ENCODE data around the gene RFC4. TPM values are rescaled to one million over a fixed set of nuclear protein-coding genes. Genes with fewer than 3 reads are reported as not detected.
A peak's percentile ranks its signal among the peaks of the same experiment; 100 is the strongest.
"Not testable (repeated sequence)": the region's sequence is repeated elsewhere in the genome, so short reads cannot be mapped to it uniquely, and the experiment has no call there.

Gene RFC4
- polyA plus RNA-seq (ENCODE audit: insufficient read length in 3 of 3) = 10 to 100 TPM; 44.0 to 58.3 (median 54.9) TPM

- peak; percentile 72 to 80 (median 78) for DNase-seq (ENCODE audit: low read depth in 3 of 3, low spot score in 2 of 3)
Measured at GRCh38 chr3:186806089-186807055, at the start of gene RFC4. Gene RFC4 (minus strand): TSS chr3:186806482. CDS start chr3:186804713, 1,769 bp downstream.

GRCh38 chr3:186854954-186855353, 48.7 kb upstream of the RFC4 start:
- no peak for DNase-seq (ENCODE audit: low read depth in 3 of 3, low spot score in 2 of 3)

- DNase-seq (ENCODE audit: low read depth in 3 of 3, low spot score in 2 of 3) = no peak
Measured at GRCh38 chr3:186854146-186854545, 47.9 kb upstream of the RFC4 start.

GRCh38 chr3:186852994-186853393, 46.7 kb upstream of the RFC4 start:
- DNase-seq (ENCODE audit: low read depth in 3 of 3, low spot score in 2 of 3) = no peak

GRCh38 chr3:186851835-186852234, 45.6 kb upstream of the RFC4 start:
- not testable (repeated sequence) for DNase-seq (ENCODE audit: low read depth in 3 of 3, low spot score in 2 of 3)

GRCh38 chr3:186849374-186849975, 43.2 kb upstream of the RFC4 start:
- no peak for DNase-seq (ENCODE audit: low read depth in 3 of 3, low spot score in 2 of 3)

GRCh38 chr3:186847437-186847836, 41.2 kb upstream of the RFC4 start:
- DNase-seq (ENCODE audit: low read depth in 3 of 3, low spot score in 2 of 3) = no peak

GRCh38 chr3:186845756-186846155, 39.5 kb upstream of the RFC4 start:
- DNase-seq (ENCODE audit: low read depth in 3 of 3, low spot score in 2 of 3) = no peak

GRCh38 chr3:186844908-186845307, 38.6 kb upstream of the RFC4 start:
- no peak for DNase-seq (ENCODE audit: low read depth in 3 of 3, low spot score in 2 of 3)

- no peak for DNase-seq (ENCODE audit: low read depth in 3 of 3, low spot score in 2 of 3)
Measured at GRCh38 chr3:186843039-186843432, 36.8 kb upstream of the RFC4 start.

- DNase-seq (ENCODE audit: low read depth in 3 of 3, low spot score in 2 of 3) = no peak
Measured at GRCh38 chr3:186842426-186843038, 36.2 kb upstream of the RFC4 start, which contains the start of gene ADIPOQ. Gene ADIPOQ (plus strand): TSS chr3:186842710. CDS start chr3:186853059, 10,349 bp downstream.

- no peak for DNase-seq (ENCODE audit: low read depth in 3 of 3, low spot score in 2 of 3)
Measured at GRCh38 chr3:186841620-186842019, 35.3 kb upstream of the RFC4 start.

GRCh38 chr3:186839874-186840641, 33.8 kb upstream of the RFC4 start:
- no peak for DNase-seq (ENCODE audit: low read depth in 3 of 3, low spot score in 2 of 3)

GRCh38 chr3:186832276-186832675, 26.0 kb upstream of the RFC4 start:
- DNase-seq (ENCODE audit: low read depth in 3 of 3, low spot score in 2 of 3) = no peak

- DNase-seq (ENCODE audit: low read depth in 3 of 3, low spot score in 2 of 3) = no peak
Measured at GRCh38 chr3:186831798-186832197, 25.5 kb upstream of the RFC4 start.

- no peak for DNase-seq (ENCODE audit: low read depth in 3 of 3, low spot score in 2 of 3)
Measured at GRCh38 chr3:186828340-186828739, 22.1 kb upstream of the RFC4 start.

- peak in 2 of 3 donors; percentile 59 to 71 for DNase-seq (ENCODE audit: low read depth in 3 of 3, low spot score in 2 of 3)
Measured at GRCh38 chr3:186826976-186827857, 20.9 kb upstream of the RFC4 start.

- no peak for DNase-seq (ENCODE audit: low read depth in 3 of 3, low spot score in 2 of 3)
Measured at GRCh38 chr3:186826410-186826975, 20.2 kb upstream of the RFC4 start.

- no peak for DNase-seq (ENCODE audit: low read depth in 3 of 3, low spot score in 2 of 3)
Measured at GRCh38 chr3:186825872-186826409, 19.7 kb upstream of the RFC4 start.
